H1 (cell line): ENCODE measurements around the gene HES7. TPM values are rescaled to one million over a fixed set of nuclear protein-coding genes. Genes with fewer than 3 reads are reported as not detected.
A peak's percentile ranks its signal among the peaks of the same experiment; 100 is the strongest.

Experiments
- CTCF ChIA-PET: fragments of 300-600 bp; sonication (Branson Sonifier 250); formaldehyde crosslinking; loops from one replicate; lab custom pipeline; 2021; ENCODE audit not compliant: partially characterized antibody; lab: Charles Lee
- POLR2A ChIA-PET: fragments of 300-600 bp; sonication (Branson Sonifier 250); formaldehyde crosslinking; loops from one replicate; lab custom pipeline; 2021; ENCODE audit warnings: inconsistent platforms; ENCODE audit not compliant: partially characterized antibody; lab: Charles Lee
- DNase-seq, 2 experiments: peaks; one replicate each; pipeline versions ENCODE4 v3.0.0 to v3.0.0-alpha.2; 2010 to 2022; ENCODE audit warnings: low spot score in 2 of 2, low read depth in 1 of 2, mixed read lengths in 1 of 2
- FAIRE-seq: peaks from 2 replicates; lab custom pipeline; 2011; peaks lifted over from hg19 to GRCh38; lab: Jason Lieb, UNC
- H2AFZ ChIP-seq: 2 replicates; pipeline ENCODE4 v1.8.1; 2012; ENCODE audit warnings: low read length, inconsistent platforms
- H2AK5ac ChIP-seq: 2 replicates; pipeline ENCODE4 v1.6.1; 2013; ENCODE audit warnings: low read depth, low read length
- H2BK120ac ChIP-seq: replicated peaks from 2 replicates; pipeline ENCODE3; 2013; ENCODE audit warnings: low read depth, low read length, inconsistent platforms
- H2BK12ac ChIP-seq: 2 replicates; pipeline ENCODE4 v1.6.1; 2013; ENCODE audit warnings: low read depth, low read length
- H2BK15ac ChIP-seq: 2 replicates; pipeline ENCODE4 v1.6.1; 2013; ENCODE audit warnings: low read length
- H2BK20ac ChIP-seq: 2 replicates; pipeline ENCODE4 v1.6.1; 2013; ENCODE audit warnings: low read length
- H2BK5ac ChIP-seq: 2 replicates; pipeline ENCODE4 v1.6.1; 2013; ENCODE audit warnings: low read depth, low read length
- H3K14ac ChIP-seq: 2 replicates; pipeline ENCODE4 v1.6.1; 2013; ENCODE audit warnings: inconsistent platforms; ENCODE audit not compliant: insufficient read length
- H3K18ac ChIP-seq: 2 replicates; pipeline ENCODE4 v1.6.1; 2013; ENCODE audit warnings: low read length; ENCODE audit errors: extremely low read depth
- H3K23ac ChIP-seq: 2 replicates; pipeline ENCODE4 v1.6.1; 2013; ENCODE audit warnings: inconsistent platforms; ENCODE audit not compliant: insufficient read length
- H3K23me2 ChIP-seq: 2 replicates; pipeline ENCODE4 v1.6.1; 2013; ENCODE audit warnings: low read depth, low read length
- H3K27ac ChIP-seq: 2 replicates; pipeline ENCODE4 v1.6.1; 2011; ENCODE audit warnings: low read depth, low read length, inconsistent platforms
- H3K27me3 ChIP-seq, 4 experiments: replicated peaks in 1 of 4; 1 replicate in 1 of 4; 2 replicates in 3 of 4; pipeline versions ENCODE4 v1.6.1 to v1.8.1; 2011 to 2013; ENCODE audit warnings: low read length in 3 of 4, mild to moderate bottlenecking in 3 of 4, inconsistent platforms in 2 of 4, mixed read lengths in 2 of 4, moderate library complexity in 1 of 4; ENCODE audit not compliant: control insufficient read depth in 3 of 4, insufficient read depth in 3 of 4; ENCODE audit errors: extremely low read depth in 1 of 4
- H3K36me3 ChIP-seq, 4 experiments: 2 replicates each; pipeline versions ENCODE4 v1.6.1 to v1.8.1; 2011 to 2013; ENCODE audit warnings: mild to moderate bottlenecking in 4 of 4, low read length in 3 of 4, moderate library complexity in 2 of 4, control low read depth in 1 of 4, inconsistent platforms in 1 of 4; ENCODE audit not compliant: insufficient read depth in 4 of 4, control insufficient read depth in 2 of 4
- H3K4ac ChIP-seq: replicated peaks from 2 replicates; pipeline ENCODE3; 2013; ENCODE audit warnings: low read length, low read depth, mixed read lengths, inconsistent platforms; ENCODE audit not compliant: insufficient read length
- H3K4me1 ChIP-seq, 4 experiments: replicated peaks in 1 of 4; 1 replicate in 1 of 4; 2 replicates in 3 of 4; pipeline versions ENCODE4 v1.6.1 to v1.8.1; 2011 to 2013; ENCODE audit warnings: low read length in 3 of 4, inconsistent platforms in 2 of 4, mixed read lengths in 1 of 4; ENCODE audit not compliant: insufficient read depth in 4 of 4, control insufficient read depth in 3 of 4
- H3K4me2 ChIP-seq, 2 experiments: 2 replicates each; pipeline versions ENCODE4 v1.6.1 to v1.8.1; 2011 to 2013; ENCODE audit warnings: low read depth in 2 of 2, low read length in 2 of 2, control low read depth in 1 of 2, inconsistent platforms in 1 of 2, mild to moderate bottlenecking in 1 of 2; ENCODE audit not compliant: insufficient read depth in 1 of 2
- H3K4me3 ChIP-seq, 4 experiments: fragments of 200-600, 300-600 bp in 1 of 4; sonication (generic), shearing (Covaris generic), sonication (Bioruptor Twin) in 1 of 4; 2 replicates each; pipeline versions ENCODE4 v1.5.1 to v1.8.1; 2011 to 2016; ENCODE audit warnings: low read length in 4 of 4, low read depth in 3 of 4, control low read depth in 2 of 4, inconsistent platforms in 2 of 4, mild to moderate bottlenecking in 2 of 4, mixed read lengths in 1 of 4, moderate library complexity in 1 of 4; ENCODE audit not compliant: insufficient read depth in 2 of 4; ENCODE audit errors: extremely low read depth in 1 of 4
- H3K56ac ChIP-seq: replicated peaks from 2 replicates; pipeline ENCODE3; 2013; ENCODE audit warnings: low read depth, mild to moderate bottlenecking, mixed read lengths, low read length, inconsistent platforms; ENCODE audit not compliant: insufficient read length
- H3K79me1 ChIP-seq: 2 replicates; pipeline ENCODE4 v1.6.1; 2013; ENCODE audit warnings: low read depth, low read length, control low read depth
- H3K79me2 ChIP-seq, 2 experiments: 2 replicates each; pipeline versions ENCODE4 v1.6.1 to v1.8.1; 2012 to 2013; ENCODE audit warnings: low read length in 2 of 2, mild to moderate bottlenecking in 2 of 2, inconsistent platforms in 1 of 2; ENCODE audit not compliant: insufficient read depth in 2 of 2, control insufficient read depth in 1 of 2
- H3K9ac ChIP-seq, 4 experiments: replicated peaks in 1 of 4; 1 replicate in 1 of 4; 2 replicates in 3 of 4; pipeline versions ENCODE4 v1.6.1 to v1.8.1; 2011 to 2013; ENCODE audit warnings: low read depth in 3 of 4, low read length in 3 of 4, control low read depth in 2 of 4, mild to moderate bottlenecking in 2 of 4, moderate library complexity in 2 of 4, inconsistent platforms in 1 of 4; ENCODE audit errors: extremely low read depth in 1 of 4
- H3K9me3 ChIP-seq, 2 experiments: 2 replicates each; pipeline versions ENCODE4 v1.6.1 to v1.8.1; 2012 to 2013; ENCODE audit warnings: mild to moderate bottlenecking in 2 of 2, moderate library complexity in 2 of 2, control low read depth in 1 of 2, inconsistent platforms in 1 of 2, low read depth in 1 of 2, low read length in 1 of 2, mixed read lengths in 1 of 2; ENCODE audit not compliant: insufficient read depth in 2 of 2
- H4K20me1 ChIP-seq, 2 experiments: replicated peaks in 1 of 2; 2 replicates each; pipeline versions ENCODE3 to v1.8.1; 2011 to 2013; ENCODE audit warnings: inconsistent platforms in 2 of 2, low read length in 2 of 2, mild to moderate bottlenecking in 1 of 2; ENCODE audit not compliant: insufficient read depth in 2 of 2, control insufficient read depth in 1 of 2
- H4K5ac ChIP-seq: 2 replicates; pipeline ENCODE4 v1.6.1; 2013; ENCODE audit warnings: low read length, low read depth, mixed read lengths, inconsistent platforms; ENCODE audit not compliant: insufficient read length
- H4K8ac ChIP-seq: 2 replicates; pipeline ENCODE4 v1.8.0; 2013; ENCODE audit warnings: mild to moderate bottlenecking, moderate library complexity, low read length, inconsistent platforms; ENCODE audit not compliant: insufficient read depth; ENCODE audit errors: extremely low read depth
- H4K91ac ChIP-seq: replicated peaks from 2 replicates; pipeline ENCODE3; 2013; ENCODE audit warnings: low read length, mixed read lengths, inconsistent platforms; ENCODE audit not compliant: insufficient read length
- BCL11A ChIP-seq, 2 experiments: IDR thresholded peaks; one replicate each; pipeline ENCODE4 v1.6.1; 2011; ENCODE audit warnings: low read depth in 2 of 2, low read length in 2 of 2, mild to moderate bottlenecking in 2 of 2
- CHD1 ChIP-seq: IDR thresholded peaks from 2 replicates; pipeline ENCODE4 v1.6.1; 2012; ENCODE audit warnings: low read depth, low read length, improper control_type of control experiment
- JUND ChIP-seq: IDR thresholded peaks from 2 replicates; pipeline ENCODE4 v1.6.1; 2011; ENCODE audit warnings: mild to moderate bottlenecking, improper control_type of control experiment, low read length
- POLR2A ChIP-seq, 2 experiments: IDR thresholded peaks; 1 replicate in 1 of 2; 2 replicates in 1 of 2; pipeline ENCODE4 v1.6.1; 2011; ENCODE audit warnings: low read depth in 2 of 2, low read length in 2 of 2, mild to moderate bottlenecking in 2 of 2; ENCODE audit errors: control extremely low read depth in 1 of 2
- POLR2AphosphoS5 ChIP-seq: IDR thresholded peaks from 2 replicates; pipeline ENCODE4 v1.6.1; 2011; ENCODE audit warnings: low read depth, low read length
- POU5F1 ChIP-seq: IDR thresholded peaks from 2 replicates; pipeline ENCODE4 v1.6.1; 2011; ENCODE audit warnings: low read depth, mild to moderate bottlenecking, low read length, moderate library complexity
- RXRA ChIP-seq: IDR thresholded peaks from 2 replicates; pipeline ENCODE4 v1.6.1; 2011; ENCODE audit warnings: low read depth, mild to moderate bottlenecking, low read length, moderate library complexity; ENCODE audit not compliant: insufficient read depth
- SIX5 ChIP-seq: IDR thresholded peaks from 2 replicates; pipeline ENCODE4 v1.6.1; 2011; ENCODE audit warnings: mild to moderate bottlenecking, low read depth, low read length
- SP4 ChIP-seq: IDR thresholded peaks from 2 replicates; pipeline ENCODE4 v1.6.1; 2012; ENCODE audit warnings: low read length, inconsistent platforms
- TAF7 ChIP-seq: optimal IDR thresholded peaks from 2 replicates; pipeline ENCODE3; 2011; ENCODE audit warnings: low read depth, mild to moderate bottlenecking, inconsistent platforms, low read length, moderate library complexity, borderline replicate concordance
- TBP ChIP-seq: IDR thresholded peaks from 2 replicates; pipeline ENCODE4 v1.6.1; 2011; ENCODE audit warnings: low read depth, low read length, improper control_type of control experiment
- WGBS, 2 experiments: shearing (Covaris generic) in 1 of 2; methylation state at CpG; one replicate each; pipeline versions ENCODE4 v1.1.6 to v1.1.7; 2013 to 2015; ENCODE audit warnings: low lambda C conversion rate in 2 of 2, mixed read lengths in 2 of 2, inconsistent platforms in 1 of 2, low coverage in 1 of 2, missing lambda C conversion rate in 1 of 2; ENCODE audit not compliant: insufficient replicate concordance in 2 of 2, insufficient coverage in 1 of 2, insufficient read length in 1 of 2; ENCODE audit errors: extremely low coverage in 1 of 2, missing lambda C conversion rate in 1 of 2; 5-methylcytosine and 5-hydroxymethylcytosine counted together
- polyA plus RNA-seq, 7 experiments: library from polyadenylated mRNA; depleted of rRNA in 3 of 7; stranded (reverse) in 5 of 7; unstranded in 2 of 7; fragments of >200 nt in 5 of 7; fragments of 200-250 nt in 2 of 7; gene quantifications; 1 replicate in 5 of 7; 2 replicates in 1 of 7; 4 replicates in 1 of 7; pipeline versions ENCODE4 v1.2.1 to v1.2.3, GENCODE V29; 2011 to 2013; ENCODE audit warnings: missing spikeins in 2 of 7, mixed read lengths in 2 of 7
- total RNA-seq: library from RNA; stranded (reverse); fragmentation: NEBNext Ultra II Directional; extraction: Animal tissue kit (Norgen Biotek cat#: 25700); gene quantifications from 2 replicates; pipeline ENCODE4 v1.2.1, GENCODE V29; 2021
- TF ChIP-seq, protein P1 (sequence below): IDR thresholded peaks from 2 replicates; pipeline ENCODE4 v1.6.1; 2011; ENCODE audit warnings: low read depth, mild to moderate bottlenecking, low read length; ENCODE audit not compliant: insufficient read depth

The HES7 gene
- total and polyA plus RNA-seq, 2 of the 8 experiments (the other 6 are each of a cell fraction or from before 2014, with no cell fraction given), result 0.20 to 0.32 TPM

DNA sequence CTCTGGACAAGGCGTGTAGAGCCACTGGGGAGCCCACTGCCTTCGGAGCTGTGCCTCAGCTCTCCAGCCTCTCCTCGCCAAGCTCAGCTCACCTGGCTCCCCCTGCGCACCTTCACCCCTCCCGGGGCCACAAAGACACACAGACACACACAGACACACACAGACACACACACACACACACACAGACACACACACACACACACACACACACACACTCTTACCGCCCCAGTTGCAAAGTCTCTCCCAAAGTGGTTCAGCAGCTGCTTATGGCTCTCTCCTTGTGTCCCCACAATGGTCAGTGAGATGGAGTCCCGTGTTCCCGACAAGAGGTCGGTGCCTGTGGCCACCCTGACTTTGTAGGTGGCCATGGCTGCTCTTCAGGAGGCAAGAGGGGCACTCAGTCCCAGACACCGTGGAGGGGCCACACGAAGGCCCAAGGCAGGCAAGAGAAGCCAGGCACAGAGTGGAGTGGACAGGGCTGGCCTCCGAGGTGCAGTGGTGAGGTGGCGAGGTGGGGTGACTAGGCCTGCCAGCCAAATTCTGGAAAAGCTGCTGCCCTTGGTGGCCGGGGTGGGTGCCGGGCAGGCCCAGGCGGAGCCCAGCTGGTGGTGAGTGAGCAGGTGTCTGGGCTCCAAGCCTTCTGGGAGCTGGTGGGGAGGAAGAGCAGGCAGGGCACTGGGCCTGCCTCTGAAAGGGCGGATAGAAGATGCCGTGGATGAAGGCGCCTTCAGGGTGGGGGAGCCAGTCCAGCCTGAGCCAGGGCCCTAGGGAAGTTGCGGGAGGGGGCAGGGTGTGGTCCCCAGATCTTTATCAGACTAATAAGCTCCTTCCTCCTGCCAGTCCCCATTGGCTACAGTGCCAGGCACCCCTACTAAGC lies 36.6 kb downstream of the HES7 start, which contains the start of gene ALOX12B:
ALOX12B (minus strand) TSS at position 642 of the 877 bp plus-strand sequence; CDS start at position 368, 274 bp downstream.
- H2AFZ ChIP-seq, result no peak within 1 kb of the TSS
- H3K56ac ChIP-seq, result no peak within 1 kb of the TSS
- H3K9me3 ChIP-seq, result no peaks in the 10 kb centered on the region
- no peak within 1 kb of the TSS for H3K23ac ChIP-seq
- H4K5ac ChIP-seq, result no peak within 1 kb of the TSS
- no peak within 1 kb of the TSS for H2BK120ac ChIP-seq
- no peak within 1 kb of the TSS for H3K4me3 ChIP-seq
- peak within 1 kb of the TSS; percentile 72 for H4K91ac ChIP-seq
- H3K79me2 ChIP-seq, result no peaks in the 10 kb centered on the region
- no peak within 1 kb of the TSS; the same call in 1 of the 2 replicates for H3K18ac ChIP-seq
- H2BK5ac ChIP-seq, result peak within 1 kb of the TSS; percentile 75; the same call in 1 of the 2 replicates
- H2BK12ac ChIP-seq, result peak within 1 kb of the TSS; percentile 68; the same call in 1 of the 2 replicates
- DNase-seq (no peak), FAIRE-seq (no peak)
- peak within 1 kb of the TSS; percentile 18; the same call in 1 of the 2 replicates for H2BK20ac ChIP-seq
- POLR2A ChIA-PET, result interaction anchor here (1.0 kb wide), 1 partner anchor 86 kb away, joined by 4 read pairs; no protein-coding TSS in a partner anchor
- CTCF ChIA-PET, result interaction anchor here (0.8 to 13.6 kb wide), 5 partner anchors 11 to 44 kb away, joined by 3 to 501 read pairs (median 35); partner anchors contain the start of gene ALOXE3
- H2AK5ac ChIP-seq, result no peak within 1 kb of the TSS
- no peaks in the 10 kb centered on the region; the same call in 1 of the 2 replicates for H3K23me2 ChIP-seq
- H4K8ac ChIP-seq, result peak within 1 kb of the TSS; percentile 84
- no peak within 1 kb of the TSS for H3K4ac ChIP-seq
- H3K27ac ChIP-seq, result no peak within 1 kb of the TSS
- no peaks in the 10 kb centered on the region for H3K79me1 ChIP-seq
- H4K20me1 ChIP-seq, result no peaks in the 10 kb centered on the region
- 0 out of 2 replicates have a peak within 1 kb of the TSS, but pooled peaks have one; percentile 61 for H2BK15ac ChIP-seq
- H3K27me3 ChIP-seq, result peaks cover 0 to 7% (median 3%) of the 10 kb centered on the region in 4 experiments; a peak in 4 of 7 replicates
- H3K4me1 ChIP-seq, result peaks cover 0 to 7% (median under 1%) of the 10 kb centered on the region in 4 experiments; a peak in 5 of 7 replicates
- H3K36me3 ChIP-seq, result no peaks in the 10 kb centered on the region
- H3K4me2 ChIP-seq, result no peak within 1 kb of the TSS
- 86% methylated on average over 19 of the region's 20 CpGs; no CpG with 5 or more reads in 1 of the 2 experiments for WGBS, 2 experiments
- H3K9ac ChIP-seq, result no peak within 1 kb of the TSS
- H3K14ac ChIP-seq, result no peak within 1 kb of the TSS
- no peak for TF ChIP-seq SP4
- TF ChIP-seq POU5F1, result no peak
- no peak for TF ChIP-seq POLR2AphosphoS5
- no peak for TF ChIP-seq BCL11A (IDR thresholded peaks at IDR 0.05; ENCODE audit: low read depth in 2 of 2, low read length in 2 of 2)
- TF ChIP-seq RXRA, result no peak
- TF ChIP-seq JUND, result no peak
- no peak for TF ChIP-seq SIX5
- TF ChIP-seq TBP, result no peak
- TF ChIP-seq, protein P1, sequence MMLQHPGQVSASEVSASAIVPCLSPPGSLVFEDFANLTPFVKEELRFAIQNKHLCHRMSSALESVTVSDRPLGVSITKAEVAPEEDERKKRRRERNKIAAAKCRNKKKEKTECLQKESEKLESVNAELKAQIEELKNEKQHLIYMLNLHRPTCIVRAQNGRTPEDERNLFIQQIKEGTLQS, result no peak
- TF ChIP-seq CHD1, result no peak
- no peak for TF ChIP-seq TAF7
- TF ChIP-seq POLR2A (IDR thresholded peaks at IDR 0.05; ENCODE audit: control extremely low read depth in 1 of 2, low read depth in 2 of 2, low read length in 2 of 2), result no peak
